ENCODE measurements around the gene HAUS7.

GRCh38 chrX:153462291-153462690, 8.1 kb downstream of the HAUS7 start:
- TF ChIP-seq CTCF (IDR thresholded peaks at IDR 0.05) (no peak), ZNF138 (CRISPR knock-in tag; conservative IDR thresholded peaks at IDR 0.05) (no peak)

Measured in WTC11 (cell line).